HG03280 (cell line): Measurements from ENCODE around the gene VAMP7.
"Not testable (repeated sequence)": the region's sequence is repeated elsewhere in the genome, so short reads cannot be mapped to it uniquely, and the experiment has no call there.

Source experiments
- ATAC-seq: cut with Tn5 transposase; IDR thresholded peaks from one replicate; pipeline ENCODE4 v1.9.1; 2021; ENCODE audit warnings: mild to moderate bottlenecking, moderate library complexity; ENCODE audit not compliant: unreplicated experiment

The VAMP7 gene

DNA sequence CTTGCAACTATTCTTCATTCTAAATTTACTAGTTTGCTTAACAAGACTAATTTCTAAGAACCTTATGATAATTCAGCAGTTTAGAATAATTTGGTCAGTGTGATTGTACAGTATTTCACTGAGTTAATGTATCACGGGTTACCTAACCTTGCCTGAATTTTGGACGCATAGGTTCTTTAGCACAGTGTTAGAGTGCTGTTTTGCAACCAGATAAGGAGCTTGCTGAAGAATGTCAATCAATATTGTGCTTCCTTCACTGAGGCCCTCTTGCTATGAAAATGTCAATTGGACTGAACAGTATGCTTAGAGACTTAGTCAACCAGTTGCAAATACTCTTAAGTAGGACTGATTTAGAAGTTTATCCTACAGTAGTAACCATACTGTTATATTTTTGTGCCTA, 19.6 kb downstream of the VAMP7 start:
- ATAC-seq, result no peak

DNA sequence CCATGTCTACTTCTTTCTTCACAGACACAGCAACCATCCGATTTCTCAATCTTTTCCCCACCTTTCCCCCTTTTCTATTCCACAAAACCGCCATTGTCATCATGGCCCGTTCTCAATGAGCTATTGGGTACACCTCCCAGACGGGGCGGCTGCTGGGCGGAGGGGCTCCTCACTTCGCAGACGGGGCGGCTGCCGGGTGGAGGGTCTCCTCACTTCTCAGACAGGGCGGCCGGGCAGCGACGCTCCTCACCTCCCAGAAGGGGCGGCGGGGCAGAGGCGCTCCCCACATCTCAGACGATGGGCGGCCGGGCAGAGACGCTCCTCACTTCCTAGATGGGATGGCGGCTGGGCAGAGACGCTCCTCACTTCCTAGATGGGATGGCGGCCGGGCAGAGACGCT, 26.5 kb downstream of the VAMP7 start:
- not testable (repeated sequence) for ATAC-seq

DNA sequence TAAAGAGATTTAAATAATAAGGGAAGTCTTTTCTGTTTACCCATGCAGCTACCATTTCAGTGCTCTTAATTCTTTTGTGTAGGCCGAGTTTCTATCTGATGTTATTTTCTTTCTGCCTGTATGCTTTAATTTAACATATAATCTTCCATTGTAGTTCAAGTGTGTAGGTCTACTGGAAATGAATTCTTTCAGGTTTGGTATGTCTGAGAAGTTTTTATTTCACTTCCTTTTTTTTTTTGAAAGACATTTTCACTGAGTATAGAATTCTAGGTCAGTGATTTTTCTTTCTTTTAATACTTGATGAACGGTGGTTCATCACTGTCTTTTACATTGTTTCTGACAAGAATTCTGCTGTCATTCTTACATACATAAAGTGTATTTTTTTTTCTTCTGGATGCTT, 42.1 kb downstream of the VAMP7 start:
- peak; percentile 68 for ATAC-seq

DNA sequence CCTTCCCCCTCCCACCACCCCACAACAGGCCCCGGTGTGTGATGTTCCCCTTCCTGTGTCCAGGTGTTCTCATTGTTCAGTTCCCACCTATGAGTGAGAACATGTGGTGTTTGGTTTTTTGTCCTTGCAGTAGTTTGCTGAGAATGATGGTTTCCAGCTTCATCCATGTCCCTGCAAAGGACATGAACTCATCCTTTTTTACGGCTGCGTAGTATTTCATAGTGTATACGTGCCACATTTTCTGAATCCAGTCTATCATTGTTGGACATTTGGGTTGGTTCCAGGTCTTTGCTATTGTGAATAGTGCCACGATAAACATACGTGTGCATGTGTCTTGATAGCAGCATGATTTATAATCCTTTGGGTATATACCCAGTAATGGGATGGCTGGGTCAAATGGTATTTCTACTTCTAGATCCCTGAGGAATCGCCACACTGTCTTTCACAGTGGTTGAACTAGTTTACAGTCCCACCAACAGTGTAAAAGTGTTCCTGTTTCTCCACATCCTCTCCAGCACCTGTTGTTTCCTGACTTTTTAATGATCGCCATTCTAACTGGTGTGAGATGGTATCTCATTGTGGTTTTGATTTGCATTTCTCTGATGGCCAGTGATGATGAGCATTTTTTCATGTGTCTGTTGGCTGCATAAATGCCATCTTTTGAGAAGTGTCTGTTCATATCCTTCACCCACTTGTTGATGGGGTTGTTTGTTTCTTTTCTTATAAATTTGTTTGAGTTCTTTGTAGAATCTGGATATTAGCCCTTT, 49.9 kb downstream of the VAMP7 start:
- ATAC-seq, result not testable (repeated sequence)

DNA sequence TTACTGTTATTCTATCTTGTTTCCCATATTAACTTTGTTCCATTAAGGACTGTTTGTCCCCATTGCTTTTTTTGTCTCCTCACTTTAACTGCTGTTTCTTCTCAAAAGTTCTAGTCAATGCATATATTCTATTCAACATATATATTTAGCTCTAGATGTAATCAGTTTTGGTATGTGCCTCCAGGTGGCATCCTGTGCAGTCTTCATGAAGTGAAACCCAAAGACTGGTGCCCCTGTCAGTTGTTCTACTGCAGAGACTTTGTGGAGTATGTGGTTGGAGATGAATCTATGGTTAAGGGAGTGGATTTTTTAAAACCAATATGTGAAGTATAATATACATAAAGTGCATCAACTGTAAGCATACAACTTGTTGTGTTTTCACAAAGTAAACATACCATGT, 57.0 kb downstream of the VAMP7 start:
- ATAC-seq, result no peak

DNA sequence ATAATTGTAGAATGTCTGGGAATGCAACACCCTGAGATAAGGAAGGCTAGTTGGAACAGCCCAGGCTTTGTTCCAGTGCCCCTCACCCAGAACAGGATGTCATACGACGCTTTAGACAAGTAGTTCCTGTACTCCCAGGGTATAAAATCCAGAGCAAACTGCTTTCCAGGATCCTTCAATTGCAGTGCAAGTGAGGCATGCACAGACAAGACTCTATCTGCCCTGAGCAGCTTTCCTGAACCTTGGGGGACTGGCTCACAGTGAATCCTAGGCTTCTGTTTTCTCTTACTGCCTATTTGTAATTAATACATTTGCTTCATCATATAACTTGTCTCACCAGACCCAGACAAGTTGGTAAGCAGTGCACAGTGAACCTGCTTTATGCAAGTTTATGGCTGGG, 68.0 kb downstream of the VAMP7 start:
- no peak for ATAC-seq

DNA sequence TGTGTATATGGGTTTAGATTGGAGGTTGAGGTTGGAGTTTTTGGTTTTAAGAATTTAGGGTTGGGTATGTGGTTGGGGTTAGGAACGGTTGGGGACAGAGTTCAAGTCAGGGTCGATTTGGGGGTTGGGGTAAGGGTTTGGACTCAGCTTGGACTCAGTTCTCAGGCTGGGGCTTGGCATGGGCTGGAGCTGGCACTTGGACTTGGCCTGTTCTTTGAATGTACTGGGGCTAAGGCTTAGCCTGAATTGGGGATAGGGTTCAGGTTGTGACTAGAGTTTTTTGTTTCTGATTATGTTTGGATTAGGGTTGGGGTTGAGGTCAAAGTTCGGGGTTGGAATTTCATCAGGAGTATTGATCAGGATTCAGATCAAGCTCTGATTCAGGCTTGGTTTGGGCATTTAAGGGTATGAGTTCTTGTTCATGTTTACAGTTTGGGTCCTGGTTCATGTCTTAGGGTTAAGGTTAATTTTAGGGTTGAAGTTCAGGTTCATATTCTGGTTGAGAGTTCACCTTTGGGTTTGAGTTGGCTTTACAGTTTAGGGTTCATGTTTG, 70.2 kb downstream of the VAMP7 start:
- no peak for ATAC-seq

DNA sequence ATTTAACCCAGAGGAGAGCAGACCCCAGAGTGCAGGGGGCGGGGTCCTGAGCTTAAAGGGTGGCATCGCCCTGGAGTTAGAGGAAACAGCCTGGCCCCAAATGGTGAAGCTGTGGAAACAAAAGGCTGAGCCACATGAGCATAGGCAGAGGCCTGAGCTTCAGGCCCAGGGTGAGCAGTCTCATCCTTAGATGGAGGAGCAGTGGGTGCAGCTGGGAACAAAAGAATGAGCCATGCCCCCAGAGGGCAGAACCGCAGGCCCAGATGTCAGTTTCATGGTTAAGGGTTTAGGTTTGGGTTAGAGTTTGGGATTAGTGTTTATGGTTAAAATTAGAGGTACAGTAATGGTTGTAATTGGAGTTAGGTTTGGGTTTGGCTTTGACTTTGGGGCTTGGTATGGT, 71.9 kb downstream of the VAMP7 start:
- ATAC-seq, result no peak

DNA sequence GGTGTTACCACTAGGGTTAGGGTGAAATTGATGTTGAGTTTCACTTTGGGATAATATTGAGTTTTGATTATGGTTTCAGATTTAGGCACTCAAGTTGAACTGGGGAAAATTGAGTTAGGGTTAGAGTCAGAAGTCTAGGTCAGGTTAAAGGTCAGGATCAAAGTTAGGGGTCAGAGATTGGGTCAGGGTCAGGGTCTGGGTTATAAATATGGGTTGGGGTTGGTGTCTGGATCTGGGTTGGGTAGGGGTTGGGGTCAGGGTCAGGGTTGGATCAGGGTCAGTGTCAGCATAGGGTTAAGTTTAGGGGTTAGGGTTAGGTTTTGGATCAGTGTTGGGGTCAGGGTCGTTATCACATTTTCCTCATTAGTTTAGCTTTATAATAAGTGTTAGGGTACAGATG, 73.6 kb downstream of the VAMP7 start:
- no peak for ATAC-seq

DNA sequence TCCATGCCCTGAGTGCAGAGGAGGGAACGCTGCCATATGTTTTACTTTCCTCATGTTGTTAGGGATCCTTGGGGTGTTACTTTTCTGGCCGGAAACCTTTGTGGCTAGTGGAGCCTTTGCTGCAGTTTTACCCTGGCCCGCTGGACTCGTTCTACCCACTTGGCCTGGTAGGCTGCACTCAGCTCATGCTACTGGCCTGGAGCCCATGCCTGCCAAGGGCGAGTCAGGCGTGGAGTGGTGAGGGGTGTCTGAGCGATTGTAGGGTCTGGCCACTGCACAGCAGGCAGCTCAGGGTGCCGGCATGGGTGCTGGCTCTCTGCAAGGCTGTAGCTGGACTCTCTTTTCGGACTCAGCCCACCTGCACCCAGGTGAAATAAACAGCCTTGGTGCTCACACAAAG, 75.0 kb downstream of the VAMP7 start:
- no peak for ATAC-seq

DNA sequence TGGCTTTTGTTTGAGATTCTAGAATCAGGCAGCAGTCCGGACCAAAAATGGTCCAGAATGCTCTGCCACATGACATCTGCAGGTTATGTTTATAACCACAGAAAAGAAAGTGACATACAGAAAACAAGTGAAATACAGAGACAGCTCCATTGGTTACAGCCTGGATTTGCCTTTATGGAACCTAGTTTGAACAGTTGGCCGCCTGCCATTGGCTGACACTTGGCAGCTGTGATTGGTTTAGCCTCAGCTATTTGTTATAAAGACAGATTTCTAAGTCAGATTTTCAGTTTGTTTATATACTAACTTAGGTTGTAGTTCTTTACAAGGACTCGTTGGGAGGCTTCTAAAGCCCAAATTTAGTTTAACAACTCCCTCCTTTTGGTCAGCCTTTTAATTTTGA, 75.5 kb downstream of the VAMP7 start:
- ATAC-seq, result no peak

DNA sequence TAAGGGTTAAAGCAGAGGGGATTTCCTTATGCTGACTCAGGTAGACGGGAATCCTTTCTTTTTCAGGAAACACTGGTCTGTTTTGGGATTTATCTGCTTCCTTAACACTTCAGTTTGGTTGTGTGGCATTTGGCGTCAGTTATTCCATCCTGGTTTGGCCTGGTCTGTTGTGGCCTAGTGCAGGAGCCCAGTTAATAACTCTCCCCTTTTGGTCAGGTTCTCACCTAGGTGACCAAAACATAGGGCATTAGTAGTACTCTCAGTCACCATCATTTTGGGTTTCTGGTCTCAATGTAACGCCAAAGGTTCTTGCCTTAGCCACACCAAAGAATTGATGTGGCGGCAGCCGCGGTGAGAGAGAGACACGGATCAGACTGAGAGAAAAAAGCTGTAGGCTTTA, 76.7 kb downstream of the VAMP7 start:
- ATAC-seq, result no peak

DNA sequence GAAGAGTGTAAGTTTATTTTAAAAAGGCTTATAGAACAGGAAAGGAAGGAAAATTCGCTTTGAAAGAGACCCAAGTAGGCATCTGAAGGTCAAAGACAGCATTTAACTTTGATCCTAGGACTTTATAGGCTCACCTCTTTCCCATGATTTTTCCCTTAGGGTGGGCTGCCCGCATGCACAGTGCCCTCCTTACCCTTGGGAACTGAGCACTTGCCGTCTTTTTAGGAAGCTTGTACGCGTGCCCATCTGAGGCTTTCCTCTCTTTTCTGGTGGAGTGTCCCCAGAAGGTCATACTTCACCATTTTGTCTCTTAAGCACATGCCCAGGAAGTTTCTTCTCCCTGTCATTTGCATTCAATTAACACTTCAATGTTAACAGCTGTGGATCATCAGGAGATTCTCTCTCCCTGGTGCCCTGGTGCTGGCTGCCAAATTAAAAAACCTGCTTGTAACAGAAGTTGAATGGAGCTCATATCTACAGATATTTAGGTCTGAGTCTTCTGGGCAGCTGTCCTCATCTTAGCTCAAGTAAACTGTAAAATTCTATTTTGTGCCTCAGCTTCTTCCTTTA, 78.0 kb downstream of the VAMP7 start:
- ATAC-seq, result no peak

DNA sequence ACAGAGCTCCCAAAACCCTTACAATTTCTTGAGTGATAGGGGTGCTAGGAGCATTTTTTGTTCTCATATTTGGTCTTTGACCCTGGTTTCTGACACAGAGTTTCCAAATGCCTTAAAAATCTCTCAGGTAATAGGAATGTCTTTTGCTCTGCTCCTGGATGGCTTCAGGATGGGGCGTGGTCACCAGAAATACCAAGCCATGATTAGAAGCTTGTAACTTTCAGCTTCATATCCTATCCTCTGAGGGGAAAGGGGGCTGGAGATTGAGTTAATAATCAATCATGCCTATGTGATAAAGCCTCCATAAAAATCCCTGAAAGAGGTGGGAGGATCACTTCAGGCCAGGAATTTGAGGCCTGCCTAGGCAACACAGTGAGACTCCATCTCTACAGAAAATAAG, 81.8 kb downstream of the VAMP7 start:
- ATAC-seq, result no peak

DNA sequence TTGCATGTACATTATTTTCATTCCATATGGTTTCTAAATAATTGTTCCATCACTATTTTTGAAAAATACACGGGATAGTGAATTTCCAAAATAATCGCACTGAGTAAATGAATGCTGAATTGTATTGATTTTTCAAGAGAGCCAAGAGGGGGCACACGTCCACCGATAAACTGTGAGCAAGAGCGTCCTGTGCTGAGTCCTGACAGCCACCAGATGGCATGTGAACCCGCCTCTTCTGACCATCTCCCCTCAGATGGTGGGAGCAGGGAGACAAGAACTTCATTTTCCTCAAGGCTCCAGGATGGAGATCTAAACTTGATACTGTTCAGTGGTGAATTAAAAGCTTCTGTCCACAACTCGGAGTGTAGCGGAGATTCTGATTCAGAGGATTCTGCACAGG, 85.7 kb downstream of the VAMP7 start:
- ATAC-seq, result peak; percentile 77

DNA sequence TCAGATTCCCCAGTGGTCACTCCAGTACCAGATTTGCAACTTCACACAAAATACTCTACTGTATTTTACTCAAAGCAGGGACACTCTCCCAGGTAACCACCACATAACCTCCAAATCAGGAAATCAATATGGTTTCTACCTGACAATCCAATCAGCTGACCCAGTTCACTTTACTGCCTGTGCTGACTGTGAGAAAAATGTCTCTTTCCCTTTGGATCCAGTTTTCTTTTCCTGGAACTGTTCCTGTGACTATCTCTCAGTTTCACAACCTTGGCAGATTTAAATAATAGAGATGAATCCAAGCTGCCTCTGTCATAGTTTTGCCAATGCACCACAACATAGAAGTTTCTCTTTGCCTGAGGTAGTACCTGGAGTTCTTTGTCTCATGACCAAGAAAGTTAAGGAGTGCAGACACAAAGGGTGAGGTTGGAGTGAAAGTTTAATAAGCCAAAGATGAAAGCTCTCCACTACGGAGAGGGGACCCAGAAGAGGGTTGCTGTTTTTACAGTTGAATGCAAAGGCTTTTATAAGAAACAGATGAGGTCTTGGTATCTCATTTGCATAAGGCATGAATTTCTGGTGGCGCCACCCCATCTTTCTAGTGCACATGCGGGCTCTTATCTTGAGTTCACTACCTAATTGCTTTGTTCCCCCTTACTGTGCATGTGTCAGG, 86.6 kb downstream of the VAMP7 start:
- no peak for ATAC-seq

DNA sequence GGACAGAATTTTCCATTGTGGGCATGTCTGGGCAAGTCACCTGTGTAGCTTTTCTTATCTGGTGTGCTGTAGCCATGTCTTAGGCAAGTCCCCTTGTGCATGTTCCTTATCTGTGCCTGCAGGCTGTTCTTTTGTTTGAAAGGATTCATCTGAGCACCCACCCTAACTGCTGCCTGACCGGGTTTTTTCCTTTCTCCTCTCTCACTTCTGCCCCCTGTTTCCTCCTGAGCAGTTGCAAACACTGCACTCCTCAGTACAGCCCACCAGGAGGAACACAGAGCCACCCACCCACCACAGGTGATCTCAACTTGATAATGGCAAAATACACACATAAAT, 87.1 kb downstream of the VAMP7 start:
- ATAC-seq, result no peak

DNA sequence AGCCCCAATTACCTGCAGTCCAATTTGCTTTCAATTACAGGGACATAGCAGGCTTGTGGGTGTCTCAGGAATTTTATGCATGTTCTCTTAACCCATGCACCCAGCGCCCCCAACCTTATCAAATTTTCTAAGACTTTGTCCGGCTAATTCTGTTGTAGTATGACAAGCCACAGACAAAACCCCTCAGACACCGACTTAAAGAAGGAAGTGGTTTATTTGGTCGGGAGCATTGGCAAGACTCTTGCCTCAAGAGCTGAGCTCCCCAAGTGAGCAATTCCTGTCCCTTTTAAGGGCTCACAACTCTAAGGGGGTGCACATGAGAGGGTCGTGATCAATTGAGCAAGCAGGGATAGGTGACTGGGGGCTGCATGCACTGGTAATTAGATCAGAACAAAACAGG, 87.6 kb downstream of the VAMP7 start:
- no peak for ATAC-seq

DNA sequence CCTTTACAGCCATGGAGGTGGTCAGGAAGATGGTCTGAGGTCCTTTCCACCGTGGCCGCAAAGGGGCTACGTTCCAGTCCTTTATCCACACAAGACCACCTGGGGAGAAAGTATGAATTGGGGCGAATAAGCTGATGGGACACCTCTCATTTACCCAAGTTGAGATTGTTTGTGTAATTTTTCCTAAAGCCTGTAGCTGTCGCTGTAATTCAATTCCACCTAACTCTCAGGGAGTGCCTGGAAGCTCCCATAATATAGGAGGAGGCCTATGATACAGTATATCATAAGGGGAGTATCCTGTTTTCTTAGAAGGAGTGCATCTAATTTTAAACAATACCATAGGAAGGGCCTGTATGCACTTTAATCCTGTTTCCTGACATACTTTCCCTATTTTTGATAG, 90.5 kb downstream of the VAMP7 start:
- not testable (repeated sequence) for ATAC-seq

DNA sequence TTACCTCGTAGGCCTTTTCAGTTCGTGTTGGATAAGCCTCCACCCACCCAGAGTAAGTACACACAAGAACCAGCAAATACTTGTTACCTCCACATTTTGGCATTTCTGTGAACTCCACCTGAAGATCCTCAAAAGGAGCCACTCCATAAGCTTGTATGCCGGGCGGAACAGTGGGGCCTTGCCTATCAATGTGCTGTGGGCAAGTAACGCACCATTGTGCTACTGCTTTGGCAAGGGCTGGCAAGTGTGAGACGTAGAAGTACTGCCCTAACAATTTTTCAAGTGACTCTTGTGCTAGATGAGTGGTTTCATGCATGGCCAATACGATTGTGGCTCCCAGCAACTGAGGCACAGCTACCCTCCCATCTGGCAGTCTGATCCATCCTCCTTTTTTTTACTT, 91.1 kb downstream of the VAMP7 start:
- not testable (repeated sequence) for ATAC-seq

DNA sequence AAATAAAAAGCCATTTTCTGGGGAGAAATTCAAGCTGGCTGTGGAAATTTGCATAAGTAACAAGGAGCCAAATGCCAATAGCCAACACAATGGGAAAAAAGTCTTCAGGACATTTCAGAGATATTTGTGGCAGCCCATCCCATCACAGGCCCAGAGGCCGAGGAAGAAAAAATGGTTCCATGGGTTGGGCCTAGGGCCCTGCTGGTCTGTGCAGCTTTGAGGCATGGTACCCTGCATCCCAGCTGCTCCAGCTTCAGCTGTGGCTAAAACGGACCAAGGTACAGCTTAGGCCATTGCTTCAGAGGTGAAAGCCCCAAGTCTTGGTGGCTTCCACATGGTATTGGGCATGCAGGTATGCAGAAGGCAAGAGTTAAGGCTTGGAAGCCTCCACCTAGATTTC, 102.2 kb downstream of the VAMP7 start:
- ATAC-seq, result no peak

DNA sequence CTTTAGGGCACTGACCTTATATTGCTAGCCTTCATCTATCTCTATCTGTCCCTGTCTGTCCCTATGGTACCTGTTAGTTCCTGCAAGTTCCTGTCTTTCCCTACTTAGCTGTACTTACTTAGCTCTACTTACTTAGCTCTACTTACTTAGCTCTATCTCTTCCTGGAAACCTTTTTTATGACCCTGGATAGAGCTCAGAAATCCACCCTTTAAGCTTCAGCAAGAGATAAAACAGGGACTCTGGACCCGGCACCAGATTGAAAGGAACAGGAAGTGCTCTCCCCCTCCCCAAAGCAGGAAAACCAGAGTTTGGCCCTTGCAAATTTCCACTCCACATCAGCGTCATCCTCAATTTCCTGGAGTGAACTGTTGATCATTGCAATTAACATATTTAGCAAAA, 104.1 kb downstream of the VAMP7 start:
- no peak for ATAC-seq
